ENCODE data around the gene ACTA1. TPM values are rescaled to one million over a fixed set of nuclear protein-coding genes. Genes with fewer than 3 reads are reported as not detected.

The ACTA1 gene
- polyA plus RNA-seq, 1 donor (not counting 4 experiments of a cell fraction or from before 2014, with no cell fraction given): 0.05 TPM

GRCh38 chr1:229461032-229461668 lies 27.3 kb upstream of the ACTA1 start:
- H3K4me3 ChIP-seq (ENCODE audit: control insufficient read depth in 2 of 3, extremely low read depth in 1 of 3, insufficient read depth in 2 of 3, low read depth in 1 of 3, low read length in 3 of 3): no peak overlapping the region
- H3K9me1 ChIP-seq (ENCODE audit: control insufficient read depth, extremely low read depth, insufficient read depth, low read length): no peaks in the 10 kb centered on the region
- dilution Hi-C loops (cut with MboI; ENCODE audit: extremely low pct_ligation_motif_present, low sequenced_read_pairs): no loop called here
- DNase-seq (ENCODE audit: low read depth, low spot score): no peak
- H2AFZ ChIP-seq (ENCODE audit: control insufficient read depth, low read length): no peak overlapping the region
- no peaks in the 10 kb centered on the region for H4K20me1 ChIP-seq (ENCODE audit: control insufficient read depth, extremely low read depth, insufficient read depth, low read length)
- no peak overlapping the region for H3K4me2 ChIP-seq (ENCODE audit: control insufficient read depth, extremely low read depth, insufficient read depth, low read depth, low read length)
- no peaks in the 10 kb centered on the region for H3K4me1 ChIP-seq (ENCODE audit: control insufficient read depth, extremely low read depth, insufficient read depth, low read length)
- no peaks in the 10 kb centered on the region for H3K9me3 ChIP-seq (ENCODE audit: control insufficient read depth, low read depth, low read length)
- H3K9ac ChIP-seq (ENCODE audit: control insufficient read depth, extremely low read depth, insufficient read depth, low read length): no peak overlapping the region
- H3K27me3 ChIP-seq (ENCODE audit: control insufficient read depth, extremely low read depth, insufficient read depth, low read length): no peaks in the 10 kb centered on the region
- FAIRE-seq: no peak
- H3K36me3 ChIP-seq (ENCODE audit: control insufficient read depth in 2 of 2, extremely low read depth in 1 of 2, insufficient read depth in 2 of 2, low read length in 2 of 2): peaks cover 16 to 19% of the 10 kb centered on the region in 2 experiments
- no peak overlapping the region for H3K27ac ChIP-seq (ENCODE audit: control insufficient read depth, insufficient read depth, low read length)
- no peak for TF ChIP-seq CTCF (optimal IDR thresholded peaks at IDR 0.05 in 1 of 3, IDR thresholded peaks at IDR 0.05 in 1 of 3, conservative IDR thresholded peaks at IDR 0.05 in 1 of 3; ENCODE audit: extremely low read depth in 1 of 3, insufficient read depth in 2 of 3, low read length in 3 of 3)
- H3K79me2 ChIP-seq (ENCODE audit: control insufficient read depth, insufficient read depth, low read length): no peaks in the 10 kb centered on the region

GRCh38 chr1:229459815-229460214 lies 25.9 kb upstream of the ACTA1 start:
- no peak overlapping the region for H3K27ac ChIP-seq (ENCODE audit: control insufficient read depth, insufficient read depth, low read length)
- no peaks in the 10 kb centered on the region for H3K9me3 ChIP-seq (ENCODE audit: control insufficient read depth, low read depth, low read length)
- dilution Hi-C loops (cut with MboI; ENCODE audit: extremely low pct_ligation_motif_present, low sequenced_read_pairs): no loop called here
- TF ChIP-seq CTCF (optimal IDR thresholded peaks at IDR 0.05 in 1 of 3, IDR thresholded peaks at IDR 0.05 in 1 of 3, conservative IDR thresholded peaks at IDR 0.05 in 1 of 3; ENCODE audit: extremely low read depth in 1 of 3, insufficient read depth in 2 of 3, low read length in 3 of 3) (no peak), EZH2 (IDR thresholded peaks at IDR 0.05; ENCODE audit: low read length) (no peak)
- no peaks in the 10 kb centered on the region for H3K4me1 ChIP-seq (ENCODE audit: control insufficient read depth, extremely low read depth, insufficient read depth, low read length)
- no peak overlapping the region for H3K9ac ChIP-seq (ENCODE audit: control insufficient read depth, extremely low read depth, insufficient read depth, low read length)
- no peak overlapping the region for H3K4me3 ChIP-seq (ENCODE audit: control insufficient read depth in 2 of 3, extremely low read depth in 1 of 3, insufficient read depth in 2 of 3, low read depth in 1 of 3, low read length in 3 of 3)
- no peaks in the 10 kb centered on the region for H4K20me1 ChIP-seq (ENCODE audit: control insufficient read depth, extremely low read depth, insufficient read depth, low read length)
- H3K27me3 ChIP-seq (ENCODE audit: control insufficient read depth, extremely low read depth, insufficient read depth, low read length): no peaks in the 10 kb centered on the region
- H3K4me2 ChIP-seq (ENCODE audit: control insufficient read depth, extremely low read depth, insufficient read depth, low read depth, low read length): no peak overlapping the region
- no peak for DNase-seq (ENCODE audit: low read depth, low spot score)
- H3K36me3 ChIP-seq (ENCODE audit: control insufficient read depth in 2 of 2, extremely low read depth in 1 of 2, insufficient read depth in 2 of 2, low read length in 2 of 2): peaks cover 16 to 19% of the 10 kb centered on the region in 2 experiments
- H3K79me2 ChIP-seq (ENCODE audit: control insufficient read depth, insufficient read depth, low read length): no peaks in the 10 kb centered on the region
- no peaks in the 10 kb centered on the region for H3K9me1 ChIP-seq (ENCODE audit: control insufficient read depth, extremely low read depth, insufficient read depth, low read length)
- H2AFZ ChIP-seq (ENCODE audit: control insufficient read depth, low read length): no peak overlapping the region
- no peak for FAIRE-seq
